Myometrial cell (primary cell): Measurements from ENCODE around the gene ZBED5. TPM values are rescaled to one million over a fixed set of nuclear protein-coding genes. Genes with fewer than 3 reads are reported as not detected.

Experiments
- total RNA-seq: library from RNA; depleted of rRNA; stranded (reverse); fragments of >200 nt; gene quantifications from 2 replicates; pipeline ENCODE4 v1.2.3, GENCODE V29; 2015

Gene ZBED5
- total RNA-seq = 21.6 and 21.8 TPM in 2 replicates

DNA sequence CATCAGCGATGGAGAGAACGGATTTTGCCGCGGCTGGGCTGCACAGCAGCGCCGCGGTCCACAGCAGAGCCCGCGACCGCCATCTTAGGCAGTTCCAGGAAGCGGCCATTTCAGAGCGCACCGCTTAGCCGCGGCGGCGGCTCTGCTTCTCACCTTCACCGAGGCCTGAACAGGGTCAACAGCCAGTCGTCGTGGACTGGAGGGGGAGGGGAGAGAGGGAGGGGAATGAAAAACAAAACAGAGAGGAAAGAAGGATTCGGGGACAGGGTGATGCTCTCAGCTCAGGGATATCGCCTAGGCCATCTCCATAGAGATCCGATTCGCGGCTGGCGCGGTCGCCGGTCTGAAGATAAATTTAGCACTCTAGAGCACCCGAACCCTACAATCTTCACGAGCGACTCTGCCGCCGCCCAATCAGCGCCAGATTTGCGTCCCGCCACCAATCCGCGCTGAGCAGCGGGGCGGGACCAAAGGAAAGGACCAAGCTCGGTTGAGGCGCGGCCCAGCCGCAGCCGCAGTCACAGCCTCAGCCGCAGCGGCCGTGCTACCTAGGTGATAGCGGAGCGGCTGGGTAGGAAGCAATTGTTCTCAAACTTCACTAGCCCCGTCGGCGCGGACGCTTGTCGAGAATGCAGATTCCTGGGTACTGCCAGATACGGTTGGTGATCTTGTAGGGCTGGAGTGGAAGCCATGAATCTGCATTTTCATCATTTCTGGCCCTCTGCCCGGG is at the start of gene ZBED5:
TSS of gene ZBED5 (minus strand) at position 345 of the 730 bp plus-strand sequence. CDS start 3,108 bp downstream, outside the sequence.

DNA sequence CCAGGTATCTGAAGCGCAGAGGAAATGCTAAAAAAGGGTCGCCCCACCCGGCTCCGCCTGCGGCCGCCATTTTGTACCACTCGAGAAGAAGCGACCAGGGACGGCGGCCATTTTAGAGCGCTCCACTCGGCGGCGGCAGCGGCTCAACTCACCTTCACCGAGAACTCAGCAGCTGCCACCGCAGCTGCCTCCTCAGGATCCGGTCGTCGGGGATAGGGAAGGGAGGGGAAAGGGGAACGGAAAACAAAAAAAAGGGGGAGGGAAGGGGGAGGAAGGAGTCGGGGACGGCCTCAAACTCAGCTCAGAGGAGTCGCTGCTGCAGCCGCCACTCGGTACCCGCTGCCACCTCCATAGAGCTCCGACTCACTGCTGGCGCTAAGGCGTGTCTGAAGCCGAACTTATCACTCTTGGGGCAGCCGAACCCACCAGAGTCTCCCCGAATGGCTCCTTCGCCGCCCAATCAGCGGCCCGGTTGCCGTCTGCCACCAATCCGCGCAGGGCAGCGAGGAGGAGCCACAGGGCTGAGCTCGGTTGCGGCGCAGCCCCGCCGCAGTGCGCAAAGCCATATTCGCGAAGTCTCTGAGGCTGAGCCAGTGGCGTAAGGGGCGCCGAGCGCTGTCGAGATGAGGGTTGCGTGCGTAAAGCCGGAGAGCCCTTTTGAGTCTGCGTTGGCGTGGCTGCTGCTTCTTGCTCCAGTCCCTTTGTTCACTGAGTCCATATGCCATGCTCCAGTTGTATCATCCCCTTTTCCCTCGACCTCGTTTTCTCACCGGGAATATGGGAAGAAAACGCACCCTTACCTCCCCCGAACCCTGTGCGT is 49.1 kb downstream of the ZBED5 start, which contains the start of gene EIF4G2:
TSS of gene EIF4G2 (minus strand) at position 374 of the 820 bp plus-strand sequence.

Other genes starting within 250 kb of the ZBED5 start
- 0.86 and 0.89 TPM in 2 replicates for gene IRAG1, start 164.3 kb downstream of the ZBED5 start, total RNA-seq
- 18.7 and 23.9 TPM in 2 replicates for gene CTR9, start 106.8 kb downstream of the ZBED5 start, total RNA-seq
- 513 and 578 TPM in 2 replicates for gene EIF4G2, start 49.1 kb downstream of the ZBED5 start, total RNA-seq